ENCODE results near the gene GINS2. TPM values are rescaled to one million over a fixed set of nuclear protein-coding genes. Genes with fewer than 3 reads are reported as not detected.

The GINS2 gene
- total RNA-seq, 6 experiments from 2014 or later: 0.49 to 4.7 (median 1.3) TPM

- H3K27ac ChIP-seq: no peak overlapping the region
- H3K27me3 ChIP-seq: no peaks in the 10 kb centered on the region
- no peak for DNase-seq
- H3K4me1 ChIP-seq: no peaks in the 10 kb centered on the region
- H3K9me3 ChIP-seq: no peaks in the 10 kb centered on the region
- H3K4me3 ChIP-seq: no peak overlapping the region
- 60% methylated on average over 5 of the region's 20 CpGs for WGBS (ENCODE audit: insufficient coverage, low coverage, low lambda C conversion rate, missing lambda C conversion rate)
- TF ChIP-seq CTCF (IDR thresholded peaks at IDR 0.05) (peak in 2 of 4 donors; percentile 21 to 34), POLR2A (IDR thresholded peaks at IDR 0.05) (no peak)
- intact Hi-C loops (cut with DNase I): no loop called here
- ATAC-seq: peak; percentile 25 to 63 (median 52)
- no peaks in the 10 kb centered on the region for H3K36me3 ChIP-seq
Observed at GRCh38 chr16:85704900-85705846, 16.4 kb upstream of the GINS2 start.

GRCh38 chr16:85704011-85704410 lies 15.3 kb upstream of the GINS2 start:
- DNase-seq (no peak), ATAC-seq (no peak)
- Histone ChIP-seq H3K4me1 (no peaks in the 10 kb centered on the region), H3K36me3 (no peaks in the 10 kb centered on the region), H3K4me3 (no peak overlapping the region), H3K27ac (no peak overlapping the region), H3K9me3 (no peaks in the 10 kb centered on the region), H3K27me3 (no peaks in the 10 kb centered on the region)
- intact Hi-C loops (cut with DNase I): no loop called here
- 85% methylated on average over 5 of the region's 11 CpGs for WGBS (ENCODE audit: insufficient coverage, low coverage, low lambda C conversion rate, missing lambda C conversion rate)
- TF ChIP-seq POLR2A (IDR thresholded peaks at IDR 0.05) (no peak), CTCF (IDR thresholded peaks at IDR 0.05) (no peak)

GRCh38 chr16:85699628-85700027 lies 10.9 kb upstream of the GINS2 start:
- TF ChIP-seq POLR2A (IDR thresholded peaks at IDR 0.05) (no peak), CTCF (IDR thresholded peaks at IDR 0.05) (no peak)
- intact Hi-C loops (cut with DNase I): no loop called here

GRCh38 chr16:85698935-85699558 lies 10.3 kb upstream of the GINS2 start:
- DNase-seq (no peak), ATAC-seq (no peak)
- Histone ChIP-seq H3K4me1 (no peaks in the 10 kb centered on the region), H3K9me3 (no peaks in the 10 kb centered on the region), H3K27ac (no peak overlapping the region), H3K36me3 (no peaks in the 10 kb centered on the region), H3K4me3 (no peak overlapping the region), H3K27me3 (no peaks in the 10 kb centered on the region)
- TF ChIP-seq POLR2A (IDR thresholded peaks at IDR 0.05) (no peak), CTCF (IDR thresholded peaks at IDR 0.05) (no peak)
- intact Hi-C loops (cut with DNase I): no loop called here
- WGBS (ENCODE audit: insufficient coverage, low coverage, low lambda C conversion rate, missing lambda C conversion rate): 80% methylated on average over 1 of the region's 12 CpGs

More at GRCh38 chr16:85699628-85700027, 10.9 kb upstream of the GINS2 start:
- ATAC-seq (peak in 1 of 4 donors; percentile 34), DNase-seq (no peak)
- Histone ChIP-seq H3K27ac (no peak overlapping the region), H3K4me1 (no peaks in the 10 kb centered on the region), H3K9me3 (no peaks in the 10 kb centered on the region), H3K36me3 (no peaks in the 10 kb centered on the region), H3K4me3 (no peak overlapping the region), H3K27me3 (no peaks in the 10 kb centered on the region)
- WGBS (ENCODE audit: insufficient coverage, low coverage, low lambda C conversion rate, missing lambda C conversion rate): 62% methylated on average over 5 of the region's 7 CpGs
